GM04503 (cell line): ENCODE results near the gene PRDM16.

Source experiments
- DNase-seq: peaks from one replicate; pipeline ENCODE4 v3.0.0-alpha.2; 2012; ENCODE audit warnings: low read depth

The PRDM16 gene

DNA sequence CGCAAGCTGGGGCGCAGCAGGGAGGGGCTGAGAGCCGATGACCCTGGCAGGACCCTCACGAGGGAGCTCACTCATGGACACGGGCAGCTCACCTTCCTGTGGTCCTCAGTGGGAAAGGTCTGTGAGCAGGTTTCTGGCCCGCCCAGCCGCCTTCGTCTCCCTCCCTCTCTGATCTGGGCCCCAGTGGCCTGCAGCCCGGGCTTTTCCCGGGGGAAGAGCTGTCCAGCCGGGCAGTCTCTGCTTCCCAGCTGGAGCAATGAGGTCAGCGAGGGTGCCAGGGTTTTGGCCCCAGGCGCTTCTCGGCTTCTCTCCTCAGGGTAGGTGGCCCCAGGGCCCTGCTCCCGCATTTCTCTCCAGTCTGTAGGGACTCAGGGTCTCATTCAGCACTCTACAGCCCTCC lies 363.3 kb downstream of the PRDM16 start:
- DNase-seq: no peak

DNA sequence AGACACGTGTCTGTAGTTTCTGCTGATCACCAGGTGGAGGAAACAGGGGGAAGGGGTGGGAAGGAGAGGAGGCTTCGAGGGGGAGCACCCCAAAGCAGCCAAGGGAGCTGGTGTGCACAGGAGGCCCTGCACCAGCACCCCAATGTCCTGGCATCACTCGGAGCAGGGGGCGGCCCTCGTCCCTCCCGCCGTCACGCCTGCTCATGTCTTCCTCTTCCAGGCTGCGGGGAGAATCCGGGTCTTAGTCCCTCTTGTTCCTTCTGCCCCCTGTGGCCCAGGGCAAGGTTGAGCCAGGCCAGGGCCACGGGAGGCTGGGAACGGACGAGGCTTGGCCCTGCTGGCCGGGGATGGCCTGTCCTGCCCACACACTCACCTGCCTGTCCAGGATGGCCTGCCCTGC lies 364.1 kb downstream of the PRDM16 start:
- DNase-seq: no peak

DNA sequence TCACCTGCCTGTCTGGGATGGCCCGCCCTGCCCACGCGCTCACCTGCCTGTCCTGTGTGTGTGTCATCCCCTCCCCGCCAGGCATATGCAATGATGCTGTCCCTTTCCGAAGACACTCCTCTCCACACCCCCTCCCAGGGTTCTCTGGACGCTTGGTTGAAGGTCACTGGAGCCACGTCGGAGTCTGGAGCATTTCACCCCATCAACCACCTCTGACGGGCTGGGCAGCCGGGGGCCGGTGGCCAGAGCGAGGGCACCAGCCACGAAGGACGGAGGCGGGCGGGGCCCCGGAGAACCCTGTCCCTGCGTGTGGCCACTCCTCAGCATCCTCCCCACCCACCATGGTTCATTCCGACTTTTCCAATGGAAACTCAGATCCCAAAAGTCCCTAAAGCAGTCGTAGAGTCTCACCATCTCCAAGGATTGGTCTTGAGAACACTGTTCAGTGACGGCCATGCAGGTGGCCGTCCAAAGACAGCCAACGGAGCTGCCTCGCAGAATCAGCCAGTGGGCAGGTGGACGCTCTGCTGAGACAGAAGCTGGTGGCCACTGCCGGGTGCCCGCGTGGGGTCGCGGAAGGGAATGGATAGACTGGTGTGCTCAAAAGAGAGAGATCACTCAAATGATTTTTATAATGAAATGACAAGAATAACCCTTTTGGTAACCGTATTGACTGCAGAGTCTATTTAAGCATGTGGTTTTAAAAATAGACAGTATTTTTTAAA lies 364.8 kb downstream of the PRDM16 start:
- DNase-seq: no peak

DNA sequence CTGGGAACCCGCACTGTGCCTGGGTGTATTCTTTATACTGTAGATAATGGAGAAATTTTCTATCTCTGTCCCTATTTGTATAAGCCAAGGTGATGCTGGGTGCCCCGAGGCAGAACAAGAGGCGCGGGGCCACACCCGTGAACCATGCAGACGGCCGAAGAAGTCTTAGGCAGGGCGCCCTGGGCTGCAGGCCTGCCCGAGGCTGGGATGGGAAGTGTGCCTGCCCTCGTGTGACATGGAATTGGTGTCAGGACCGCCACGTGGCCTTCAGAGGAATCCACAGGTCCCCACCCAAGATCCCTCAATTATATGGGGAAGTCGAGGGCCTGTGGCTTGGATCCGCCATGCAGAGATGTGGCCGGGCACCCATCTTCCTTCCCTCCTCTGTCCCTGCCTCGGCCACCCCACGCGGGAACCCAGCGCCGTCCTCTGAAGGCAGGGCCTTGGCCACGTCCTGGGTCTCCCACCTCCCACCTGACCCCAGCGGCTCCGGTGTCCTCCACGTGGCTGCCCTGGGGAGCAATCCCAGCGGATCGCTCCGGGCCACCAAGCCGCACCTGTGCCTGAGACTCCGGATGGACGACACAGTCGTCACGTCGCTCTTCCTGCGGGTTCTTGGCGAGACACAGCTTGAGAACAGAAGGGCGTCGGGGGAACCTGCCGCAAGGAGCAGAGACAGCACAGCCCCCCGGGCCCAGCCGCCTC lies 365.6 kb downstream of the PRDM16 start:
- DNase-seq: no peak

DNA sequence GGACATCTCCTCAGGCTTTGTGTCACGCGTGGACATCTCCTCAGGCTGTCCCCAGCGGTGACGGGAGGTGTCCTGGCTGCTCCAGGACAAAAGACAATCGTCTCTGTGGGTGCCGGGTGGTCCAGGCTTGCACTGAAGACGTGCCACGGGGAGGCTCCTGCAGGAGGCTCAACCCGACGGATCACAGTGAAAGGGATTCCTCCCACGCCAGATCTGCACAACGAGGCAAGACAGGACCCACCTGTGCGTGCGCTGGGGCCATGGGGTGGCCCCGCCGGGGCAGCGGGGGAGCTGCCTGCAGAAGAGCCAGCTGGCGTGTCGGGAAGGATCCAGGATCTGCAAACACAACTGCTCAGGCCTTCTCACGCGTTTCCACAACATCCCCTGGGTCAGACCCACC lies 366.7 kb downstream of the PRDM16 start:
- no peak for DNase-seq

DNA sequence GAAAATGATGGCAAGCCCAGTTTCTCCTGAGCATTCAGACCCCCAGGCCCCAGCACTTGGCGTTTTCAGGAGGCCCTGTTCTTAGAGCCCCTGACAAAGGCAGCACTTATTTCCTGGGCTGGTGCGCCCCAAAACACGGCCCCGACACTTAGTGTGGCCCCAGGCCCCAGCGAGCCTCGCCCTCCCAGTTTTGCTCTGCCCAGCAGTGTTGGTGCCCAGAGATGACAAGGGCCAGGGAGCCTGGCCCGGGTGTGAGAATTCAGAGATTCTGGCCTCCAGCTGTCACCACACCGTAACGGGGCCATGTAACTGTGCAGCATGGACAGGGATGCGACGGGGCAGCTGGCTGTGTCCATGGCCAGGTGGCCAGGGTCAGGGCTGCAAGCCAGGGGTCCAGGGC lies 367.4 kb downstream of the PRDM16 start:
- no peak for DNase-seq

DNA sequence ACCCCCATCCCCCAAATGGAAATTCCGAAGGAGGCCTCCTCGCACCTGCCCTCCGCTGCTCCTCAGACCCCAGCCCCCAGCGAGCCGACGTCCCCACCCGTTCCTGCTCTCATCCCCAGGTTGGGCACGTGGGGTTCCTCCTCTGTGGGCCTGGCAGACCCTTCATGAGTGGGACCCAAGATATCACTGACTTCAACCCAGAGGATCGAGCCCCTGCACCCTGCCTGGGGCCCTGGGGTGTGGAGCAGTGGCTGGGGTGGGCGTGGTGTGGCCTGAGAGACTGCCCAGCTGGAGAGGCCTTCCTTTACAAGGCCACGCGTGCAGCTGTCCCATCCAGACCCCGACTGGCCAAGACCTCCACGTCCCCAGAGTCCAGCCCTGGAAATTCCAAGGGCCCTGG lies 367.9 kb downstream of the PRDM16 start:
- DNase-seq: no peak

DNA sequence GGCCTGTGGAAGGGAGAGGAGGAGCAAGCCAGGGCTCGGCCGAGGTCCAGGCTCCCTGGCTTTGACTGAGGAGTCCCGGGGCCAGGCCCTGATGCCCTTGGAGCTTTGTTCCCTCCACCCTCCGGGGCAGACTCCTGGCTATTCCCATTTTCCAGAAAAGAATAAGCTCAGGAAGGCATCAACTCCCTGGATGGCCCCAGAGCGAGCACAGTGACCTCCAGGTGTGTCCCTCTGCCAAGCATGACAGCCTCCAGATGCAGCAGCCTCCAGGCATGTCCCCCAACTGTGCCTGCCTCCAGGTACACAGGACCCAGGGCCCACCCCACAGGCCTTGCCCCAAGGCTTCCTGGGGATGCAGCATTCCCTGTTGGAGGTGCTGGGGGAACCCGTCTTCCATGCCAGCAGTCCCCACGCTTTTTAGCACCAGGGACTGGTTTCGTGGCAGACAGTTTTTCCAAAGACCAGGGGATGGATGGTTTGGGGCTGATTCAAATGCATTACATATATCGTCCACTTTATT lies 369.7 kb downstream of the PRDM16 start:
- no peak for DNase-seq

DNA sequence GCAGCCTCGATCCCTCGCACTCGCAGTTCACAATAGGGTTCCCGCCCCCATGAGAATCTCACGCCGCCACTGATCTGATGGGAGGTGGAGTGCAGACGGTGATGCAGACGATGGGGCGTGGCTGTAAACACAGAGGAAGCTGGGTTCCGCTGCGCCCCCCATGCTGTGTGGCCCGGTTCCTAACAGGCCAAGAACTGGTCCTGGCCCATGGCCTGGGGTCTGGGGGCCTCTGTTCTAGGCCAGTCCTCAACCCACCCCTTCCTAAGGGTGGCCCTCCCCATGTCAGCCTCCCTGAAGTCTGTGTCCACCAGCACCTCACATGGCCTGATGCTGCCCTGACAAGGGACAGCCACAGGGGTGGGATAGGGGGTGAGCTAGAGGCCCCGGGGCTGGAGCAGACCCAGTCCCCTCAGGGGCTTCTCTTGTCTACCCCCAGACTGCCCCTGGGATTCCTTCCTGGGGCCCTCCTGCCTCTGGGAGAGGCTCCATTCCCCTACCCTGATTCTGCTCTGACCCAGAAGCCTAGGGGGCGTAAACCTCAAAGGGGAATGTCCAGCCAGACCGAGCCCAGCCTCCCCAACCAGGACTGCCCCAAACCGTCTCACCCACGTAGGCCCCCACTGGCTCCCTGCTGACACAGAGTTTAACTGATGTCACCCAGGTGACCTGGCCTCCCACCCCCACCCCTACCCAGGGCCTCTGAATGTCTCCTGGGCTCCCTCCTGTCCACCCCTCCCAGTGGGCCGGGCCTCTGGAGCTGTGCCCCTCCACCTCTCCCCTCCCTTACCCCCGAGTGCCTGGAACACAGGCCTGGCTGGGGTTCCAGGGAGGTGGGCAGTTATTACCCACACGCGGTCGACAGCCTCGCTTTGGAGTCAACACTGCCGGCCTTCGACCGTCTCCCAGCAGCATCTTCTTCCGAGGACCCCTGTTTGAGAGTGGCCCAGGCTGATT lies 370.6 kb downstream of the PRDM16 start:
- DNase-seq: no peak

DNA sequence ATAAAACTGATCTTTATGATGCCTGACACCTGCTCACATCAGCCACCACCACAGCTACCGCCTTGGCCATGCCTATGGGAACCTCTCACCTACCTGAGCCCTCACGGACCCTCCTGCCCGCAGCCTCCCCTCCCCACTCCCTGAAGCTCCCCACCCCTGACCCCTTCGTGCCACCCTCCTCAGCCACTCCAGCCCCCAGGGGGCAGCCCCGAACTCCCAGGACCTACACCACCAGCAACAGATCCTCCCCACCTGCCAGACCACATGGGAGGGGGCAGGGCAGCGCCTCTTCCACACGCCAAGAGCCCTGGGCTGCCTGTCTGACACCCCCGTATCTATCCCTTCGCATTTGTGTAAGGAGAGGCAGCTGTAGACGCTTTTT lies 371.3 kb downstream of the PRDM16 start:
- no peak for DNase-seq

DNA sequence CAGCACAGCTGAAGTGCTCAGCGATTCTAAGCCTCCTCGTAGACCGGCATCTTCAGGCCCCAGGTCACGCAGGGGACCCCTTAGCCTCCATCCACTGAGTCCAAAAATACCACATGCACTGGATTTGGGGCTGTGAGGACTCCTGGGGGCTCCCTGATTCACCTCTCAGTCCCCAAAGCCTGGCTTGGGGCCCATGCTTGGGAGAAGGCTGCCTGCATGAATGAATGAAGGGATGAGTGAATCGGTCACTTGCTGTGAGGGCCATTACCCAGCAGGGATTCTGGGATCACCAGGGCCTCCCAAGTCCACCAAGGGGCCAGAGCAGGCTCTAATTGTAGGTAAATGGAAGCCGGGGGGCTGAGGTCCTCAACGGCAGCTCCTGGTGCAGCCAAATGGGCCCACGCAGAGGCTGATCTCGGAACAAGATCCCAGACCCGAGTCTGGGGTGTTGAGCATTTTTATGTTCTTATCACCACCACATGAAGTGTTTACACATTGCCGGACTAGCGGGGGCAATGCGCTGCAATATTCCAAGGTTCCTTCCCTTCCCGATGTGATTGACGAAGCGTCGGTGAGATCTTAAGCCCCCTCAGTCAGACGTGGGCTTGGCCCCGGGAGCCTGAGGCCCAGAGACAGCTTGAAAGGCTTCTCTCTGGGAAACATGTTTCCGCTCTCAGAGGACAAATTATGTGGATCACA lies 371.9 kb downstream of the PRDM16 start:
- DNase-seq: no peak

DNA sequence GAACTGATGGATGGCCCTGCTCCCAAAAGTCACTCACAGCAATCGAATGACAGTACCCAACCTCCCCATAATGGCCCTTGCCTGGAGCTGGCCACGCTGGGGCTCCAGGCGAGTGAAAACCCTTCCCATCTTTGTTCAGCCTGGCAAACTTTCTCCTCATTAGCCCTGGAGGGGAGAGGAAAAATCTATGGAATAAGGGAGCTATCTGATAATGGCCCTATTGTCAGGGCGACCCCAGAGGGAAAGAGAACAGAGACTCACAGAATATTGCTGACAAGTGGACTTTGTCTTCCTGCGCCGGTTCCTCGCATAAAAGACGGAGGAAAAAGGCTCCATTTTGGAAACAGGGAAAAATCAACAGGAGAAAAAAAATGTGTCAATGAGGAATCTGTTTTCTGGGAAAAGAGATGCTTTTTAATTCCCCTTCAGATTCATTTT lies 372.4 kb downstream of the PRDM16 start:
- DNase-seq: no peak

DNA sequence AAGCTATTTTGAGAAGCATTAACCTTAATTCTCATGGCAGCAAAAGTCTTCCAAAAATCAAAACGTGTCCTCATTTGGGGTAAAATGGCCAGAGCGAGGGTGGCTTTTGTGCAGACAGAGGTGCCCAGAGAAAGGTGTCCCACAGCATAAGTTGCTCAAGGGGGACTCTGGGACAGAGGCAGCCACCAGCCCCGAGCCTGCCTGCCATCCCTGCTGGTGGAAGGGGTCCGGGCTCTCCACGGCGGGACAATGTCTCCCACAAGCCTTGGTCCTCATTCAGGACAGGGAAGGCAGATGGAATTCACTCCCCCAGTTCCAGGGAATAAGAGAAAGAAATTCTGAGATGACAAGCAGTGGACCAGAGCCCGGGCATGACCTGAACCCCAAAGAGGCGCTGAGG lies 372.9 kb downstream of the PRDM16 start:
- no peak for DNase-seq

DNA sequence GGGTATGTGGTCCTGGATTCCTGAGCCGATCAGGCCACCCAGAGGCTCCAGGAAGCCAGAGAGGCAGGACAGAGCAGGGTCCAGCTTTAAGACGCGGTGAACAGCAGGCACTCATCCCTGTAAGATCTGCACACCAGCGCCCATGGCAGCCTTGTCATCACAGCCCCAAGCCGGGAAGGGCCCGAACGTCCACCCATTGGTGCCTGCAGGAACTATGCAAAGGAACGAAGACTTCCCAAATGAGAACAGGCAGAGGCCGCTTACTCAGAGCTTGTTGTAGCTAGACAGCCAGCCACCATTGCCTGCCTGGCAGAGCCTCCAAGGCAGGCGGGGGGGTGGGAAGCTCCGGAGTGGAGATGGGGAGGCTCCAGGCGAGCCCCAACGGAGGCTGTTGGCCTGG lies 373.3 kb downstream of the PRDM16 start:
- no peak for DNase-seq

DNA sequence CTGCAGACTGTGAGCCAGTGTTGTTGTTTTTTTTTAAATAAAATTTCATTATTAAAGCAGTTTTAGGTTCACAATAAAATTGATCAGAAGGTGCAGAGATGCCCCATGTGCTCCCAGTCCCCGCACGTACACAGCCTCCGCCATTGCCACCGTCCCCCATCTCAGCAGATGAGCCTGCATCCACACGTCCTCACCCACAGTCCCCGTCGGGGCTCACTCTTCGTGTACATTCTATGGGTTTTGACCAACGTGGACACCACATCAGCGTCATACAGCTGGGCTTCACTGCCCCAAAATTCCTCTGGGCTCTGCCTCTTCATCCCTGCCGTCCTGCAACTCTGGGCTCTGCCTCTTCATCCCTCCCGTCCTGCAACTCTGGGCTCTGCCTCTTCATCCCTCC lies 373.9 kb downstream of the PRDM16 start:
- no peak for DNase-seq

DNA sequence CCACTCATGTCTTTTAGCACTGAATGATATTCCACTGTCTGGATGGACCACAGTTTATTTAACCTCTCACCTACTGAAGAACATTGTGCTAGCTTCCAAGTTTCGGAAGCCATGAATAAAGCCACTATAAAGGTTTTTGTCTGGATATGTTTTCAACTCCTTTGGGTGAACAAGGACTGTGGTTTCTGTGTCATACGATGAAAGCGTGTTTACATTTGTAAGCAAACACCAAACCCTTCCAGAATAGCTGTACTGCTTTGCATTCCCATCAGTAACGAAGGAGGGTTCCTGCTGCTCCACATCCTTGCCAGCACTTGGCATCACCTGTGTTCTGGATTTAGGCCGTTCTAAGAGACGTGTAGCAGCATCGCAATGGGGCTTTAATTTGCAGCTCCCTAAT lies 374.8 kb downstream of the PRDM16 start:
- no peak for DNase-seq

DNA sequence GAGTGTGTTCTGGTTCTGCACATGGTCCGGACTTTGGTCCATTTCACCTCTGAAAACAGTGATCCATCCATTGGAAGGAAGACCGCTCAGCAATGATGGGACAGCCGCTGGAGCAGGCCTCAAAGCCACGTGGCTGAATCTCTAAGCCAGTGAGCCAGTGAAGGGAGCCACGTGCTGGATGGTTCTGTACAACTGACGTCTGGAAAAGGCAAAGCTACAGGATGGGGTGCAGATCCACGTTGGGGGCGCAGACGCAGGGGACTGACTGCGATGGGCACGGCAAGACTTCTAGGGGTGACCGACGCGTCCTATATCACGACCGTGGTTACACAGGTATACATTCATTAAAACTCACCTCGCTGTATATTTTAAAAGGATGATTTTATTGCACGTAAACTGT lies 375.3 kb downstream of the PRDM16 start:
- no peak for DNase-seq

DNA sequence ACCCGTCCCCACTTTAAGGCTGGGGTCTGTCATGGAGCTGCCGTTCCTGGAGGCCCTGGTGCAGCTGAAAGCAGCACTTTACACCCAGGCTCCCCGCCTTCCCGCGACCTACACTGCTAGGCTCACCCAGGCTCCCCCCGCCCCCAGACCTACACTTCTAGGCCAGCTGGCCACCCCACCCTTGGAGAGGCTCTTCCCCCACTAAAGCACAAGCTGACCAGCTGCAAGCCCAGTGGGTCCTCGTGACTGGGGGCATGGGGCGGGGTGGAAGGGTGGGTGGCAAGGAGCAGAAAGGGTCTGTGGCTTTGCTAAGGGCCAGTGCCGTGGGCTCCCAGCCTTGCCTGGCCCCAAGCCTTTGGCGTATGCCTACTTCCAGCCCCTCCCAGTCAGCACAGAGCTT lies 375.7 kb downstream of the PRDM16 start:
- no peak for DNase-seq

DNA sequence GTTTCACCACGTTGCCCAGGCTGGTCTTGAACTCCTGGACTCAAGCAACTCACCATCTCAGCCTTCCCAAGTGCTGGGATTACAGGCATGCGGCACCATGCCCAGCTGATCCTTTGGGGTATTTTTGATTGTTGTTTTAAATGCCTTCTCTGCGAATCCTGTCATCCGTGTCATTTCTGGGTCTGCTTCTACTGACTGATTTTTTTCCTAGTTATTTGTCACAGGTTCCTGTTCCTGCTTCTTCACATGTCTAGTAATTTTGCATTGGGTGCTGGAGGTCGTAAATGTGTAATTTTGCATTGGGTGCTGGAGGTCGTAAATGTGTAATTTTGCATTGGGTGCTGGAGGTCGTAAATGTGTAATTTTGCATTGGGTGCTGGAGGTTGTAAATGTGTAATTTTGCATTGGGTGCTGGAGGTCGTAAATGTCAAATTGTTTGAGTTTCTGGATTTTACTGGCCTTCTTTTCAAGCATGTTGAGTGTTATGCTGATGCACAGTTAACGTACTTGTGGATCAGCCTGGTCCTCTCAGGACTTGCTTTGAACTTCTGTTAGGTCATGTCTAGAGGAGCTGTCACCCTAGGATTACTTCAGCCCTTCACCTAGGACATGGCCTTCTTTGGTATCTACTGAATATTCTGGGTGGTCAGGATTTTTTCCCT lies 381.3 kb downstream of the PRDM16 start:
- no peak for DNase-seq

DNA sequence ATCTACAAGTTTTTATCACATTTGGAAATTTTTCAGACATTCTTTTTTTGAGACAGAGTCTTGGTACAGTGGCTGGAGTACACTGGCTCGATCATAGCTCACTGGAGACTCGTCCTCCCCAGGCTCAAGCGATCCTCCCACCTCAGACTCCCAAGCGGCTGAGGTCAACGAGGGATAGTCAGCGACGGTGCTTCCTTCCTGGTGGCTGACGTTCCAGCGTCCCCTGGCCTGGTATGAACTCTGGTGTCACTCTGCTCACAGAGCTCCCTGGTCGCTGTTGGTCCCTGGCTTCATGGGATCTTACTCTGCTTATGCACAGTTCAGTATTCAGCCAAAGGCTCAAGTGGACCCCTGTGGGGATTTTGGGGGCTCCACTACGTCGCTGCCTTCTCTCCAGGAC lies 382.0 kb downstream of the PRDM16 start:
- DNase-seq: no peak
